ENCODE measurements around the gene OLFM4.

- TF ChIP-seq EZH2 (IDR thresholded peaks at IDR 0.05; ENCODE audit: low read length): no peak
- TF ChIP-seq CTCF (optimal IDR thresholded peaks at IDR 0.05 in 1 of 3, IDR thresholded peaks at IDR 0.05 in 1 of 3, conservative IDR thresholded peaks at IDR 0.05 in 1 of 3; ENCODE audit: extremely low read depth in 1 of 3, insufficient read depth in 2 of 3, low read length in 3 of 3): no peak
Observed at GRCh38 chr13:52994051-52994450, 34.6 kb upstream of the OLFM4 start.
